GM21619 (cell line): ENCODE measurements around the gene LAD1.

ENCODE experiments used
- ATAC-seq: cut with Tn5 transposase; IDR thresholded peaks from one replicate; pipeline ENCODE4 v1.9.1; 2021; ENCODE audit not compliant: unreplicated experiment

Gene LAD1

DNA sequence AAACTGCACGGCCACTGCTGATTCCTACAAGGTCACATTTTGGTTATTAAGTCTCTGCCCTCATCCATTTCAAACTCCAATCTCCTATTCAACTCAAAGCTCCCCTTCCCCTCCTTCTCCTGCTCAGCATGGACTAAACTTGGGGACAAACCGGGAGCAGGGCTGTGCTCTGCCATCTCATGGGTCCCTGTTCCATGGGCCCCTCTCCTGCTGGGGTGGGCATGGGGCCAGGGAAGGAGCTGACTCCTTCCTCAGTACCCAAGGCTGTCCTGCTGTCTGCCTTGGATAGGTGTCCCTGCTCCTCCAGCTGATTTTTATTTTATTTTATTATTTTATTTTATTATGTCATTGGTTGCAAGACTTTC lies 48.8 kb downstream of the LAD1 start:
- ATAC-seq = no peak

DNA sequence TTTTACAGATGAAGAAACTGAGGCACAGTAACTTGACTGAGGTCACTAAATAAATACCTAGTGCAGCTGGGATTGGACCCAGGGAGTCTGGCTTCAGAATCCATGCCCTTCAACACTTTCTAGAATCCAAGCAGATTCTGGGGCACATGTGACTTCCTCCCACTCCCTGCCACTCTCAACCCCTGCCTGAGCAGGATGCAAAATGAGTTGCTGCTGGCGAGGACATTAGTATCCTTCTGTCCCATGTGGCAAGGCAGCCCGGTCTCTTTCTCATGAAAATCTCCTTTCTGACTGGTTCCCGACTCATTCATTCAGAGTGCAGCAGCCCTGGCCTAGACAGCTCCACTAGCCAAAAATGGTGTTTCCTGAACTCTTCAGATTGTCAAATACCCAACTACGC lies 50.0 kb downstream of the LAD1 start:
- no peak for ATAC-seq

DNA sequence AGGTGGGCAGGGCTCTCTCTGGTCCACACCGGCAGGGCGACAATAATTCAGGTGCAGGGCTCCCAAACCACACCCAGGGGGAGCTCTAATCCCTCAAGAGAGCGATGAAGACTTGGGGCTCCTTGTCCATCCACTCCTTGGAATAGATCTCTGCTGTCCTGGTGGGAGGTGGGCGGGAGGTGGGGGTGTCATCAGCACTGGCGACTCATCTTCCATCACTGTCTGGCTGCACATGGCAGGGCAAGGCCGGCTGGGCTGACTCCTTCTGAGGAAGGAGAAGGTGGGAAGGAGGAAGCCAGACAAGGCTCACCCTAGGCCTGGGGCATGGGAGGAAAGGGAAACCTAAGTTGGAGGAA lies 50.9 kb downstream of the LAD1 start:
- ATAC-seq = no peak

DNA sequence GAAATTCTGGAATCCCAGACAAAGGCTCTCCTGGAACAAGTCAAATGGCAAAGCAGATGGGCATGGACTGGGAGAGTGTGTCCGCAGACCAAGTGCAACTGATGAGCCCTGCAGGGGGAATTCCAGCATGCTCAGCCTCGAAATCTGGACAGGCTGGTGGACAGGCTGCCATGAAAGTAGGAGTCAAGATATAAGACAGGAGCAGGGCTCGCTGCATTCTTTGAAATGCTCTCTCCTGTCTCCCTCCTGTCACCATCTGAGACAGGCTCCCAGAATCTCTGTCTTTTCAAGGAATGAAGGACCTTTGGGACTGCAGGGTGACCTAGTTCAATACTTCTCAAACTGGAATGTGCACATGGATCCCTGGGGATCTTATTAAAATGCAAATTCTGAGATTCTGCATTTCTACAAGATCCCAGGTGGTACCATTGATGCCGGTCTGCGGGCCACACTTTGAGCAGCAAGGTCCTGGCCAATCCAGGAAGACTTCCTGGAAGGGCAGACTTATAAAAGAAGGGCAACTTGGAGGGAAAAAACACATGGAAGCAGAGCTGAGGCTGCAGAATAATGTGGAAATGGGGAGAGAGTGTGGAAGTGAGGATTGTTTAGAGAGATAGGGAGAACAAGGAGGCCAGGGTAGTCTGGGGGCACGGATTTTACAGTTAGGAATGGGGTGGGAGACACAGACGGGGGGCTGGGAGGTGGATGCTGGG lies 51.5 kb downstream of the LAD1 start:
- no peak for ATAC-seq

DNA sequence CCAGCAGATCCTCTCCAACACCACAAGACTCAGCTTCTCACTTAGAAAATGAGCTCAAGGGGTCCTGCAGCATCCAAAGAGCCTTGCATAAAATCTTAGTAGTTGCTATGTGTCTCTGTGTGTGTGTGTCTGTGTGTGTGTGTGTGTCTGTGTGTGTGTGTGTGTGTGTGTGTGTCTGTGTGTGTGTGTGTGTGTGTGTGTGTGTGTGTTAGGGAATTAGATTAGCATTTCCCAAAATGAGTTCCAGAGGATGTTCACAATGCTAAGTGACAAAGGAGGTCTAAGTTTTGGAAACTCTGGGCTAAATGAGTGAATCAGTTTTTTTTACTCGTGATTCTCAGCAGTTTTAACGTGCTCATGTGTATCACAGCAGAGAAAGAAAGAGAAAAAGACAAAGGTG lies 52.1 kb downstream of the LAD1 start:
- ATAC-seq = no peak

DNA sequence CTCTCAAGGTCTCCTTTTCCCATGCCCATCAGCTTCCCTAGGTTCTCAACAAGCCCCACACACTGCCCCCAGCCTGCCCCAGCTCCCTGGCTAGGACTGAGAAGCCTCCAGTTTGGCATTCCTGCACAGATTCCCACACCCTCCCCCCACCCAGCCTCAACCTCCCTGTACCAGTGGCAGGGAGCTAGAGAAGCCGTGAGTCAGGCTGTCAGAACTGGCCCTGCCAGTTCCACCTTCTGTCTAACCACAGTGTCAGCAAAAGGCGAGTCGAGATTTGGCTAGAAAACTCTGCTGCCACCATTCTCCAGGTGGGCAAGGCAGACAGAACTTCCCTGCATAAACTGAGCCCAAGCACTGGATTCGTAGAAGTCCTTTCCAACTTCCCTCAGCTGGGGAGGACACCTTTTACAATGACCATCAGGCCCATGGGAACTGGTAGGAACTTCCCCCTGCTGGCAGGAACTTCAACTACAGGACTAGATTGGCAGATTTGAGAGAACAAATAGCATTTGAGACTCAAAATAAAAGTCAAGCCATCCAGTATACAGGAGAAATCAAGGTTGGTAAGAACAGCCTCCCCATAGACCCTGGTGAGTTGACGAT lies 52.7 kb downstream of the LAD1 start:
- no peak for ATAC-seq

DNA sequence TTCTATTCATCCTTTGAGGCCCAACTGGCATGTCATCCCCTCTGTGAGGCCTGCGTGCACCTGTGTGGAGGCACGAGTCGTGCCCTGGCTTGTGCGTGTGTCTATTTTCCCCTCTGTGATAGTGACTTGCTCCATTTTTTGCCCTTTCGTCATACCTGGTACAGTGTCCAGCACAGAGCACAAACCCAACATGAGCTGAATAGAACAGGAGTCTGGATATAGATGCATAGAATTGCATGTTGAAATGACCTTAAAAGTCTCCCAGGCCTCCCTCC lies 54.1 kb downstream of the LAD1 start:
- ATAC-seq = no peak

DNA sequence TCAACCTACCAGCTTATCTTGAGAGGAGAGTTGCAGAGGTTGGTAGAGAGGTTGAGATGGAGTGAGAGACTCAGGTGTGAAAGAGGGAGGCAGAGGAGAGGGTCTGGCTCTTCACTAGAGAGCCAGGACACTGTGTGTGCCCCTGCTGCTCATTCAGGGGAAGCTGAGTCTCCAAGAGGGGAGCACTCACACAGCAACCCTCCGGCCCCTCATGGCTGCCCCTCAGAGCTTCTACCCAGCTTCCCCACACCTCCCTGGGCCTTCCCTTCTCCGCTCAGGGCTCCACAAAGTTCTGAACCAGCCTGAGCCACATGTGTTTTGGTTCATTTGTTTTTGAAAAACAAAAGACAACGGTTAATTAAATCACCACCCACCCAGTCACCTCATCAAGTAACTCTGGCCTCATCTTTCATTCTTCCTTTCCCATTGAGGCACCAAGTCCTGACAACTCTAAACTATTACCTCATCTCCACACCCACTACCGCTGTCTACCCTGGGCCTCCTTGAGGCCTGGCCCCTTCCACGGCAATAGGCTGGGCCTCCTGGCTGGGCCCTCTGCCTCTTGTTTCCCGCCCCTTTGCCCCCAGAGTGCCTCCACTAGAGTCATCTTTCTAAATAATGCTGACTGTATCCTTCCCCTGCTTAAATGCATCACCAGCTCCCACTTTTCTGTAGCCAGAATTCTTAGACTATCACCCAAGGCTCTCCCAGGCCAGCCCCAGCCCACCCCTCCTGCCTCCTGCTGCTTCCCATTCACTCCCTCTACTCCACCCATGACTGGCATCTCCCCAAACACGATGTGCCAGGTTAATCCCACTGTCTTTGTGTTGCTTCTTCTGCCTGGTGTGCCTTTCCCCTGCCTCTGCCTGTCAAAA lies 54.7 kb downstream of the LAD1 start:
- no peak for ATAC-seq

DNA sequence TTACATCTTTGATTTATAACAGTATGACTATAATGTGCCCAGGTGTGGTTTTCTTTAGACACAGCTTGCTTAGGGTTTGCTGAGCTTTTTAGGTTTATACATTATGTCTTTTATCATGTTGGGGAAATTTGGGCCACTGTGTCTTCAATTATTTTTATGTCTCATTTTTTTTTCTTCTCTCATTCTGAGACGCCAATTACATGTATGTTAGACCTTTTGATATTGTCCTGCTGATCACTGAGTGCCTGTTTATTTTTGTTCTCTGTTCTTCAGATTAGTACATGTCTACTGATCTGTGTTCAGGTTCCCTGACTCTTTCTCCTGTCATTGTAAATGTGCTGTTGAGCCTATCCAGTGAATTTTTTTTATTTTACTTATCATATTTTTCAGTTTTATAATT lies 57.7 kb downstream of the LAD1 start:
- no peak for ATAC-seq

DNA sequence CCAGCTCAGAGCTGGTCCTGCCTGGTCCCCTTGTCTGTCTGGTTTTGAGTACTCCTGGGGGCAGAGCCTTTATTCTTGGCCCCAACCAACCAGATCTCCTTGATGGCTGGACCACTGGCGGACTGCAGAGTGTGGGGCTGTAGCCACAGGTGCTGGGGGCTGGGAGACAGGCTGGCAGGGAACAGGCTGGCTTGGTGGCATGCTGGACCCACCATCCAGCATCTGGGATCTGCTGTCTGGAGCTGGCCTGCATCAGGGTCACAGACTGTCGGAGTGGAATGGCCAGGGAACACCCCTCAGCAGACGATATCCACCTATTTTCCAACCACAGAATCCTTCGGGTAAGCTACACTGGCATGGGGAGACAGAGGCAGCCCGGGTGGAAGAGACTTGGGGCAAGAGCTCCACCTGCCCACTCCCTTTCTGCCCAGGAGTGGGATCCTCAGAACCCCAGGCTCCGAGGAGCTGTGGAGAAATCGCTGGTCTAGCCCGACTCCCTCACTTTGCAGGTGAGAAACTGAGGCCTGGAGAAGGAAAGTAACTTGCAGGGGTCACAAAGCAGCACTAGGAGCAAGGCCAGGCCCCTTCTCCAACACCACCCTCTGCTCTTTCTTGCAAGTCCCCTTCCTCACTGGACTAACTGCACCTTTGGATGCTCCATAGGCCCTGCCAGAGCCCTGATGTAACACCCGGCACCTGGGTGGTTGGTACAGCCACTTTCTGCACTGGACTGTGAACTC lies 62.2 kb downstream of the LAD1 start:
- ATAC-seq = no peak

DNA sequence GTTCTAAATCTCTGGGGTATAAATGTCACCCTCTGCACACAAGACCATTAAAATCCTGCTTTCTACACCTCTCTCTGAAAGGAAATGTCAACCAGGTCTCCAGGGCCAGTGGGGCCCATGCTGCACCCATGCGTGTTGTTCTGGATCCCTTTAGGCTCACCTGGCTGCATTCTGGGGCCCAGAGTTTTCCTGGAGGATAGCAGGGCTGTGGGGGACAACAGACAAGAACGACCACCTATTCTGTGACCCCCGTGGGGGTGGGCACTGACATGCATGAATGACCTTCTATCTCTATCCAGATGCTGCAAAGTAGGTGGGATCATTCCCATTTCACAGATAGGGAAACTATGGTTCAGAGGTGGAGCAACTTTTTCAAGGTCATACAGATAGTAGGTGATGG lies 63.2 kb downstream of the LAD1 start:
- no peak for ATAC-seq

DNA sequence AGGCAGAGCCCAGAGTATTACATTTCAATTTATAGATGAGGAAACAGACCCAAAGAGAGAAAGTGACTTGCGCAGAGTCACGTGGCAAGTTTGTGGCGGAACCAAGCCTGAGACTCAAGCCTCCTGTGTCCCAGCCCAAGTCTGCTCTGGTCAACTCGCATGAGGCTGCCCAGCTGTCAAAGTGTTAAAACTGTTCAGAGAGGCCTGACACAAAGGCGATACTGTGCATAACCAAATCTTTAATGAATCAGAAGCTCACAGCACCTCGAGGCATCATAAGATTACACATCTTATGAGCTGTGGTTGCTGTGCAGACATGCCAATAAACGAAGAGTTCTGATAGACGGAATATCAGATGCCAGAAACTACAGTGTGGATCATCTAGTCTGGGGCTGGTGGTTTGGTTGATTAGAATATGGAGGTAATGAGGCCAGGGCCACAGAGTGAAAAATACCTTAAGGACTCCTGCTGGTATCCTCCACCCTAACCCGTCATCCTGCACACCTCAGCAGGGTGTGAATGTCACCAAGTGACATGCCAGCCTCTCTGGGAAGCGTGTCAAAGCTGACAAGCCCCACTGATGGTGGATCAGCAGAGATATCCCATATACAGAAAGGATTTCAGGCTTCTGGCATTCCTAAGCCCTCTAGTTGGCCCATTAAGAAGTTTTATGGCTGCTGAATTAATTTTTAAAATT lies 63.8 kb downstream of the LAD1 start:
- no peak for ATAC-seq

DNA sequence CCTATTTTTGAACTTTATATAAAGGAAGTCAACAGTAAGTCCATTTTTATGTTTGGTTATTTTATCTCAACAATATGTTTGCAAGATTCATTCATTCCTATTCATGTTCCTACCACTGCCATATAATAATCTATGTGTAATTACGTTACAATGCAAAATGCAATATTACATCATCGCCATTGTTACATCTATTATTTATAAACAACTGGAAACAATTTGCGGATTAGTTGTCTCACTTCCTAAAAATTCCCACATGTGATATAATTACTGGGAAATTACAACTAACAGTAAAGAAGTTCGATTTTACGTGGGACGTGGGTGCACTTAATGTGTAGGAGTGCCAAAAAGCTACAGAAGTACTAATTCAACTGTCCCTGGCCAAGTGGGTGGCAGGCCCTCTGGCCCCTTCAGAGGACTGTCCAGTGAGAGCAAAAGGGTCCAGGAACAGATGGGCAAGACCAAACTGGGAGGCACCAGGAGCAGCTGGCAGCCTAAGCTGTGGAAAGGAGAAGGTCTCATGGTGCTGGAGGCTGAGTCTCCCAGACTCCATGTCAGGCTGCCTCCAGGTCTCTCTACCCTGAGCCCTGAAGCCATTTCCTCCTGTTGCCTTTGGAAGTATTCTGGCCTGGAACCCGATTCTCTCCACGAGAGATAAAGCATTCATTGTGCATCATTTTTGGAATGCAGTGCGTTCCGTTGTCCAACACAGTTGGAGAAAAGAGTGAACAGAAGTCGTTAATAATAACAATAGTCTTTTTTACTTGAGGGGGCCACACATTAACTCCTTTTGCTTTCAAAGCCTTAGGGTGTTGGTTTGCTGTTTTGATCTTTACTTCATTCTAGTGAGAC lies 64.6 kb downstream of the LAD1 start:
- ATAC-seq = no peak

DNA sequence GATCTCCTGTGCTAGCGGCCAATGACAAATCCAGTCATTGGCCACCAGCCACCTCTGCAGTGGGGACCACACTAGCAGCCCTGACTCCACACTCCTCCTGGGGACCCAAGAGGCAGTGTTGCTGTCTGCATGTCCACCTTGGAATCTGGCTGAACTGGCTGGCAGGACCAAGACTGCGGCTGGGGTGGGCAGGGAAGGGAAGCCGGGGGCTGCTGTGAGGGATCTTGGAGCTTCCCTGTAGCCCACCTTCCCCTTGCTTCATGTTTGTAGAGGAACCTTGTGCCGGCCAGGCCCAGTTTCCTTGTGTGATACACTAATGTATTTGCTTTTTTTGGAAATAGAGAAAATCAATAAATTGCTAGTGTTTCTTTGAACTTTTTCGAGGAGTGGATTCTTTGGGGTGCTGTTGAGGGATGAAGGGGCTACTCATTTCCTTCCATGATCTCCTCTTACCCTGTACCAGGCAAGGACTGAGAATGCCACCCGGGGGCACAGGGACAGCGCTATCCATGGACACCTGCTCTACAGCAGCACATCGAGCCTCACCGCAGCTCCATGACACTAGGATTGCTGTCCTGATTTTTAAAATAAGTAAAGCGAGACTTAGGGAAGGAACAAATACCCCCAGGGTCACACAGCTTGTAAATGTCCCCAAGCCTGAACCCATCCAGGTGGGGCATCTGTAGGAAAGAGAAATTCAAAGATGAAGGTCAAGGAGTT lies 66.3 kb downstream of the LAD1 start:
- no peak for ATAC-seq

DNA sequence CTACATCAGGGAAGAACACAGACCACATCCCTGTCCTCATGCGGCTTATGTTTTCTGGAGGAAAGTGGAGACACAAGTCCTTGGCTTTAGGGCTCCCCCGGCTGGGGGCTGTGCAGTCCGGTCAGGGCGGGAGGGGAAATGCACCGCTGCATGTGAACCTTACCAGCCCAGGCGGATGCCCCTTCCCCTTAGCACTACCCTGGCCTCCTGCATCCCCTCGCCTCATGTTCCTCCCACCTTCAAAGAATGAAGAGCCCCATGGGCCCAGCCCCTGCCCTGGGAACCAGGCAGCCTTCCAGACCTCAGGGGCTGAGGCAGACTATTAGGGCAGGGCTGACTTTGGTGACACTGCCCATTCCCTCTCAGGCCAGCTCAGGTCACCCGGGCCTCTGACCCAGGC lies 67.1 kb downstream of the LAD1 start:
- ATAC-seq = no peak

DNA sequence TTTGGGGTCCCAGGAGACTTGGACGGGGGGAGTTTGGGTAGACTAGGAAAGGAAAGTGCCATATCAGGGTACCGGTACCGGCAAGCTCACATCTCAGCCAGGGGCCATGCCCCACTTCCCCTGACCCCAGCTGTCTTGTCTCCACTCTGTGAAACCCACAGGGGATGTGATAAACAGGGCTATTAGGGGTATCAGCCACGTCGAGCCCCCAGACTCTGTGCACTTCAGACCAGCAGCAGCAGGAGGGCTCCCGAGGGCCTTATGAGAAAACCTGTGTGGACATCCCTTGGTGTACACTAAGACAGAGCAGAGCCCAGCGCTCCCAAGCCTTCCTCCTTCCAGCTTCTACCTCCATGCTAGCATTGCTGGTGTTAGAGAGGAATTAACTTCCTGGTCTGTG lies 68.0 kb downstream of the LAD1 start:
- ATAC-seq = no peak
